Muscle layer of colon (tissue), 2 donors: ENCODE results near the gene ZNF491.
"Not testable (repeated sequence)": the region's sequence is repeated elsewhere in the genome, so short reads cannot be mapped to it uniquely, and the experiment has no call there.

ENCODE experiments used
- H3K27ac ChIP-seq: one replicate; pipeline ENCODE4 v1.7.0; 2013; ENCODE audit warnings: low read depth, mild to moderate bottlenecking, low read length, moderate library complexity
- H3K27me3 ChIP-seq, 2 donors: one replicate each; pipeline ENCODE4 v1.7.0; 2013; ENCODE audit warnings: low read length in 2 of 2, mild to moderate bottlenecking in 2 of 2; ENCODE audit not compliant: insufficient read depth in 2 of 2, control insufficient read depth in 1 of 2
- H3K36me3 ChIP-seq: one replicate; pipeline ENCODE4 v1.7.0; 2013; ENCODE audit warnings: mild to moderate bottlenecking, low read length; ENCODE audit not compliant: insufficient read depth
- H3K4me1 ChIP-seq: one replicate; pipeline ENCODE4 v1.7.0; 2013; ENCODE audit warnings: mild to moderate bottlenecking, low read length; ENCODE audit not compliant: insufficient read depth
- H3K4me3 ChIP-seq, 2 donors: one replicate each; pipeline ENCODE4 v1.7.0; 2013; ENCODE audit warnings: low read length in 2 of 2, low read depth in 1 of 2, mild to moderate bottlenecking in 1 of 2, moderate library complexity in 1 of 2
- H3K9ac ChIP-seq: one replicate; pipeline ENCODE4 v1.7.0; 2013; ENCODE audit warnings: low read length
- H3K9me3 ChIP-seq: one replicate; pipeline ENCODE4 v1.7.0; 2013; ENCODE audit warnings: mild to moderate bottlenecking, low read length
- donor health status: abdominal sarcoma.
- donor health status: Adenocarcinoma of cecum.

The ZNF491 gene

GRCh38 chr19:11848594-11849469, 50.5 kb downstream of the ZNF491 start, which contains the start of gene ZNF439:
Gene ZNF439, plus strand, starts transcription at chr19:11848726. Its CDS starts 142 bp downstream, at chr19:11848868.
- Histone ChIP-seq H3K4me3 (peak within 1 kb of the TSS; percentile 44 to 81), H3K9ac (no peak within 1 kb of the TSS)

GRCh38 chr19:11850289-11850688, 52.0 kb downstream of the ZNF491 start:
- H3K4me1 ChIP-seq, H3K36me3 ChIP-seq, H3K27ac ChIP-seq, H3K4me3 ChIP-seq, H3K9ac ChIP-seq, H3K27me3 ChIP-seq, H3K9me3 ChIP-seq: not testable (repeated sequence)

More at GRCh38 chr19:11848594-11849469, 50.5 kb downstream of the ZNF491 start, which contains the start of gene ZNF439:
- no peaks in the 10 kb centered on the region for H3K27me3 ChIP-seq
- H3K4me1 ChIP-seq = peaks cover 7% of the 10 kb centered on the region
- peak within 1 kb of the TSS; percentile 80 for H3K27ac ChIP-seq
- no peaks in the 10 kb centered on the region for H3K36me3 ChIP-seq
- H3K9me3 ChIP-seq = no peaks in the 10 kb centered on the region

GRCh38 chr19:11853358-11853757, 55.0 kb downstream of the ZNF491 start:
- H3K9me3 ChIP-seq = no peaks in the 10 kb centered on the region

GRCh38 chr19:11856596-11857250, 58.4 kb downstream of the ZNF491 start:
- no peaks in the 10 kb centered on the region for H3K27me3 ChIP-seq
- no peak overlapping the region for H3K4me3 ChIP-seq
- H3K36me3 ChIP-seq = no peaks in the 10 kb centered on the region
- H3K9me3 ChIP-seq = no peaks in the 10 kb centered on the region
- no peak overlapping the region for H3K27ac ChIP-seq
- no peak overlapping the region for H3K9ac ChIP-seq
- no peaks in the 10 kb centered on the region for H3K4me1 ChIP-seq

More at GRCh38 chr19:11853358-11853757, 55.0 kb downstream of the ZNF491 start:
- H3K4me1 ChIP-seq = peaks cover 4% of the 10 kb centered on the region
- H3K36me3 ChIP-seq = no peaks in the 10 kb centered on the region
- no peak overlapping the region for H3K9ac ChIP-seq
- H3K4me3 ChIP-seq = no peak overlapping the region
- no peaks in the 10 kb centered on the region for H3K27me3 ChIP-seq
- H3K27ac ChIP-seq = no peak overlapping the region
